GOT3 (cell line): Measurements from ENCODE around the gene CHTOP.

Source experiments
- DNase-seq: peaks from one replicate; lab custom pipeline; 2025; ENCODE audit warnings: mixed read lengths; lab: John Stamatoyannopoulos, UW

The CHTOP gene

DNA sequence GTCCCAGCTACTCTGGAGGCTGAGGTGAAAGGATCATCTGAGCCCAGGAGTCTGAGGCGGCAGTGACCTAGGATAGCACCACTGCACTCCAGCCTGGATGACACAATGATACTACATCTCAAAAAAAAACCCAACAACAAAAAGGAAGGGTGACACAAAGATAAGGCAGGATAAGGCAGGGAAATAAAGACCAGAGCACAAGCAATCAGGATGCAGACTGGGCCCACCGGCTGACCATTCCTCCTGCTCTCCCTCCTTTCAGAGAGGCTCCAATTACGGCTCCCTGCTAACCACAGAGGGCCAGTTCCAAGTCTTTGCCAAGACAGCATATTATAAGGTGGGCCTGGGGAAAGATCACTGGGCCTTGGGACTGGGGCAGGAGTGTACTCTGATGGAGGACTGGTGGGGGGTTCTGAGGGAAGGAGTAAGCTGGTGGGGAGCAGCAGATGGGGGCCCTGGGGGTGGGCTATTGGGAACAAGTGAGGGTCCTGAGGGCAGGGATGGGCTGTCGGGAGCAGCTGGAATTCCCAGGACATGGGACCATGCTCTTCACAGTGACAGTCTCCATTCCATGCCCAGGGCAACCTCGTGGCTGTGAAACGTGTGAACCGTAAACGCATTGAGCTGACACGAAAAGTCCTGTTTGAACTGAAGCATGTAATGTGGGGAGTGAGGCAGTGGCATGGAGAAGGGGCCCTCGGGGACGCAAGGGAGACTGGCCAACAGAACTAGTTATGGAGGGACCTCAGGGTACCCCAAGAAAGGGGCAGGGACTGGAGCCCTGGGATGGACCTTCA lies 51.9 kb downstream of the CHTOP start:
- DNase-seq, result no peak

DNA sequence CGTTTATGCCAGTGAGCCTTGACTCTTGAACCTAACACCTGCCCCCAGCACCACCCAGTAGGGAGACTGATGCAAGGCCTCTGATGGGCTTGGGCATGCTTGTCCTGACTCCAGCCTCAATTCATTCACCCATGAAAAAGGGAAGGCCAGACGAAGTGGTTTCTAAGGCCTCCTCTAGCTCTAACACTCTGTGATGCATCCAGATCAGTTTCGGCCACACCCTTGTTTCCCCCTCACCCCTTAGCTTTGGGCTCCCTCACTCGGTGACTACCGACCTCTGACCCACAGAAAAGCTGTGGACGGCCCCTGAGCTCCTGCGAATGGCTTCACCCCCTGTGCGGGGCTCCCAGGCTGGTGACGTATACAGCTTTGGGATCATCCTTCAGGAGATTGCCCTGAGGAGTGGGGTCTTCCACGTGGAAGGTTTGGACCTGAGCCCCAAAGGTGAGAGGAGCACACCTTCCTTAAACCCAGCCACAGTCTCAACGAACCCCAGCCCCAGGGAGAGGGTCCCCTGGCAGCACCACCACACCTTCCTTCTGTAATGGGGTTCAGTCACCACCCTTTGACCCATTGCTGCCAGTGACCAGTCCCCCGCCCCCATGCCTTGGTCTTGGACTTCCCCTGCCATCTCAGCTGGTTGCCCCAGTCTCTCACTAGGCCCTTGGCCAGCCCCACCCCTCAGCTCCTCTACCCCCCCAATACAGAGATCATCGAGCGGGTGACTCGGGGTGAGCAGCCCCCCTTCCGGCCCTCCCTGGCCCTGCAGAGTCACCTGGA lies 53.7 kb downstream of the CHTOP start:
- no peak for DNase-seq

DNA sequence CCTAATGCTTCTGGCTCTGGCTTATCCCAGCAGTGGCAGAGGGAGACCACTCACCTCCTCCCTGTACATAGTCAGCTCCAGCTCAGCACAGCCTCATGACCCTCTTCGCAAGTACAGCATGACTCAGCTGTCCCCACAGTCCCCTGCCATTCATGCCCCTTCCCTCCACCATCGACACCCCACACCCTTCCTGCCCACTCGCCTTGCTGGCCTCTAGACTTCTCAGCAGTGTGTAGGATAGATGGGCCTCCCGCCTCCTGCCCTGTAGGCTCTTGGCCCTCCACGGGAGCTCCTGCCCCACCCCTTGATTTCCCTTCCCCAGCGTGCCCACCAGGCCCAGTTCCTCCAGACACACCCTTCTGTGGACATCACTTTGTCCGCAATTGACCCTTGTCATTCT lies 54.4 kb downstream of the CHTOP start:
- DNase-seq, result no peak

DNA sequence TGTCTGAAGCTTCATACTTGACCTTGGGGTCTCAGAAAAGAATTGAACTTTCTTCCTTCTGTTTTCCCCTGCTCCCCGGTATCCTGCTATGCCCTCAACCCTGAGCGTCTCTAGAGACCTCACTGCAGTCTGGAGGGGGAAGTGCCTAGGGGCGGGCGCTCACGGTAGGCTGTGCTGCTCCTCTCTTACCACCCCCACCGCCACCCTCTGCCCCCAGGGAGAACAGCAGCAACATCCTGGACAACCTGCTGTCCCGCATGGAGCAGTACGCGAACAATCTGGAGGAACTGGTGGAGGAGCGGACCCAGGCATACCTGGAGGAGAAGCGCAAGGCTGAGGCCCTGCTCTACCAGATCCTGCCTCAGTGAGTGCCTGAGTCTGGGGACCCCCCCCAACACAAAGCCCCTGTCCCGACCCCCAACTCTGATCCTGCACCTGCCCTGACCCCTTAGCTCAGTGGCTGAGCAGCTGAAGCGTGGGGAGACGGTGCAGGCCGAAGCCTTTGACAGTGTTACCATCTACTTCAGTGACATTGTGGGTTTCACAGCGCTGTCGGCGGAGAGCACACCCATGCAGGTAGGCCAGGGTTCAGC lies 55.0 kb downstream of the CHTOP start:
- DNase-seq, result no peak

DNA sequence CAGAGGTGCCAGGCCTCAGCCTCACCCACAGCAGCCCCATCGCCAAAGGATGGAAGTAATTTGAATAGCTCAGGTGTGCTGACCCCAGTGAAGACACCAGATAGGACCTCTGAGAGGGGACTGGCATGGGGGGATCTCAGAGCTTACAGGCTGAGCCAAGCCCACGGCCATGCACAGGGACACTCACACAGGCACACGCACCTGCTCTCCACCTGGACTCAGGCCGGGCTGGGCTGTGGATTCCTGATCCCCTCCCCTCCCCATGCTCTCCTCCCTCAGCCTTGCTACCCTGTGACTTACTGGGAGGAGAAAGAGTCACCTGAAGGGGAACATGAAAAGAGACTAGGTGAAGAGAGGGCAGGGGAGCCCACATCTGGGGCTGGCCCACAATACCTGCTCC lies 59.6 kb downstream of the CHTOP start:
- no peak for DNase-seq
